HEK293 (cell line): ENCODE data around the gene ZC3H15.

ENCODE experiments used
- CTCF ChIA-PET: fragments of 350-600 bp; formaldehyde crosslinking; extraction: SDS; loops from one replicate; lab custom pipeline; 2021; ENCODE audit warnings: antibody characterized with exemption; lab: Yijun Ruan, JAX
- POLR2A ChIA-PET: fragments of 300-600 bp; formaldehyde crosslinking; extraction: SDS; loops from one replicate; lab custom pipeline; 2020; ENCODE audit warnings: antibody characterized with exemption, inconsistent platforms; lab: Yijun Ruan, JAX
- H3K27ac ChIP-seq: fragments of 200-500 bp; sonication (Bioruptor generic); 2 replicates; pipeline ENCODE4 v1.5.1; 2014; ENCODE audit warnings: low read depth, low read length, control low read depth, inconsistent platforms; ENCODE audit errors: extremely low read depth
- H3K36me3 ChIP-seq, 2 experiments: fragments of 200-500 bp in 1 of 2; sonication (Bioruptor generic) in 1 of 2; 1 replicate in 1 of 2; 2 replicates in 1 of 2; pipeline ENCODE4 v1.5.1; 2014 to 2017; ENCODE audit warnings: inconsistent platforms in 2 of 2, low read length in 2 of 2; ENCODE audit not compliant: control insufficient read depth in 2 of 2, insufficient read depth in 1 of 2
- H3K4me1 ChIP-seq: fragments of 200-500 bp; sonication (Bioruptor generic); 2 replicates; pipeline ENCODE4 v1.5.1; 2014; ENCODE audit warnings: mild to moderate bottlenecking, low read length, inconsistent platforms; ENCODE audit not compliant: control insufficient read depth, insufficient read depth
- H3K4me3 ChIP-seq: 2 replicates; pipeline ENCODE4 v1.5.1; 2011; ENCODE audit warnings: low read depth, mild to moderate bottlenecking, control low read depth, low read length, moderate library complexity
- H3K9me3 ChIP-seq: fragments of 200-500 bp; sonication (Bioruptor generic); 2 replicates; pipeline ENCODE4 v1.5.1; 2014; ENCODE audit warnings: low read depth, low read length, inconsistent platforms; ENCODE audit not compliant: control insufficient read depth, insufficient read depth
- IKZF3 ChIP-seq: fragments of 450-650 bp; IDR thresholded peaks from 2 replicates; pipeline ENCODE4 v1.5.0; 2018; ENCODE audit warnings: missing biosample characterization, mild to moderate bottlenecking, missing genetic modification characterization, moderate library complexity
- SALL2 ChIP-seq: fragments of 450-650 bp; formaldehyde crosslinking; IDR thresholded peaks from 2 replicates; pipeline ENCODE4 v1.5.0; 2017; ENCODE audit warnings: missing biosample characterization, mild to moderate bottlenecking, missing genetic modification characterization, borderline replicate concordance
- ZFHX2 ChIP-seq: fragments of 450-650 bp; formaldehyde crosslinking; conservative IDR thresholded peaks from 2 replicates; pipeline ENCODE4 v1.5.1; 2016; ENCODE audit warnings: missing biosample characterization, missing genetic modification characterization
- ZNF10 ChIP-seq: fragments of 450-650 bp; formaldehyde crosslinking; IDR thresholded peaks from 2 replicates; pipeline ENCODE4 v1.5.1; 2017; ENCODE audit warnings: missing biosample characterization, missing genetic modification characterization
- ZNF114 ChIP-seq: fragments of 450-650 bp; formaldehyde crosslinking; IDR thresholded peaks from 2 replicates; pipeline ENCODE4 v1.5.0; 2017; ENCODE audit warnings: missing biosample characterization, missing genetic modification characterization
- ZNF23 ChIP-seq: fragments of 450-650 bp; formaldehyde crosslinking; IDR thresholded peaks from 2 replicates; pipeline ENCODE4 v1.5.1; 2016; ENCODE audit warnings: missing biosample characterization, missing genetic modification characterization, borderline replicate concordance
- ZNF266 ChIP-seq: fragments of 450-650 bp; formaldehyde crosslinking; IDR thresholded peaks from 2 replicates; pipeline ENCODE4 v1.5.1; 2016; ENCODE audit warnings: missing biosample characterization, missing genetic modification characterization, low read depth
- ZNF280C ChIP-seq: fragments of 450-650 bp; formaldehyde crosslinking; IDR thresholded peaks from 2 replicates; pipeline ENCODE4 v1.5.1; 2016; ENCODE audit warnings: missing biosample characterization, missing genetic modification characterization
- ZNF302 ChIP-seq: fragments of 450-650 bp; formaldehyde crosslinking; IDR thresholded peaks from 2 replicates; pipeline ENCODE4 v1.5.1; 2016; ENCODE audit warnings: missing biosample characterization, missing genetic modification characterization, low read depth
- ZNF324 ChIP-seq: fragments of 450-650 bp; formaldehyde crosslinking; IDR thresholded peaks from 2 replicates; pipeline ENCODE4 v1.5.1; 2016; ENCODE audit warnings: missing biosample characterization, missing genetic modification characterization
- ZNF350 ChIP-seq: fragments of 450-650 bp; formaldehyde crosslinking; IDR thresholded peaks from 2 replicates; pipeline ENCODE4 v1.5.0; 2017; ENCODE audit warnings: missing biosample characterization, mild to moderate bottlenecking, missing genetic modification characterization
- ZNF362 ChIP-seq: fragments of 450-650 bp; formaldehyde crosslinking; IDR thresholded peaks from 2 replicates; pipeline ENCODE4 v1.5.1; 2016; ENCODE audit warnings: missing biosample characterization, missing genetic modification characterization
- ZNF404 ChIP-seq: fragments of 450-650 bp; formaldehyde crosslinking; IDR thresholded peaks from 2 replicates; pipeline ENCODE4 v1.5.1; 2017; ENCODE audit warnings: missing biosample characterization, missing genetic modification characterization
- ZNF580 ChIP-seq: fragments of 450-650 bp; formaldehyde crosslinking; IDR thresholded peaks from 2 replicates; pipeline ENCODE4 v1.5.1; 2016; ENCODE audit warnings: missing biosample characterization, missing genetic modification characterization
- ZNF600 ChIP-seq: fragments of 450-650 bp; formaldehyde crosslinking; IDR thresholded peaks from 2 replicates; pipeline ENCODE4 v1.5.1; 2016; ENCODE audit warnings: missing biosample characterization, missing genetic modification characterization
- ZNF776 ChIP-seq: fragments of 450-650 bp; formaldehyde crosslinking; IDR thresholded peaks from 2 replicates; pipeline ENCODE4 v1.5.0; 2017; ENCODE audit warnings: missing biosample characterization, missing genetic modification characterization, borderline replicate concordance
- ZSCAN30 ChIP-seq: fragments of 450-650 bp; IDR thresholded peaks from 2 replicates; pipeline ENCODE4 v1.5.1; 2018; ENCODE audit warnings: missing biosample characterization, mild to moderate bottlenecking, missing genetic modification characterization, moderate library complexity
- TF ChIP-seq, protein P1 (sequence below): fragments of 450-650 bp; formaldehyde crosslinking; IDR thresholded peaks from 2 replicates; pipeline ENCODE4 v1.5.1; 2016; ENCODE audit warnings: missing biosample characterization, missing genetic modification characterization
- TF ChIP-seq, protein P2 (sequence below): fragments of 450-650 bp; formaldehyde crosslinking; IDR thresholded peaks from 2 replicates; pipeline ENCODE4 v1.5.1; 2016; ENCODE audit warnings: missing biosample characterization, missing genetic modification characterization
- TF ChIP-seq, protein P3 (sequence below): fragments of 450-650 bp; formaldehyde crosslinking; IDR thresholded peaks from 2 replicates; pipeline ENCODE4 v1.5.1; 2016; ENCODE audit warnings: missing biosample characterization, missing genetic modification characterization

Gene ZC3H15

GRCh38 chr2:186443851-186444250 is 42.2 kb upstream of the ZC3H15 start:
- Histone ChIP-seq H3K27ac (no peak overlapping the region), H3K4me3 (no peak overlapping the region), H3K4me1 (no peaks in the 10 kb centered on the region), H3K36me3 (no peaks in the 10 kb centered on the region), H3K9me3 (no peaks in the 10 kb centered on the region)
- ChIA-PET CTCF (no interaction called here), POLR2A (no interaction called here)
- TF ChIP-seq, protein P1, sequence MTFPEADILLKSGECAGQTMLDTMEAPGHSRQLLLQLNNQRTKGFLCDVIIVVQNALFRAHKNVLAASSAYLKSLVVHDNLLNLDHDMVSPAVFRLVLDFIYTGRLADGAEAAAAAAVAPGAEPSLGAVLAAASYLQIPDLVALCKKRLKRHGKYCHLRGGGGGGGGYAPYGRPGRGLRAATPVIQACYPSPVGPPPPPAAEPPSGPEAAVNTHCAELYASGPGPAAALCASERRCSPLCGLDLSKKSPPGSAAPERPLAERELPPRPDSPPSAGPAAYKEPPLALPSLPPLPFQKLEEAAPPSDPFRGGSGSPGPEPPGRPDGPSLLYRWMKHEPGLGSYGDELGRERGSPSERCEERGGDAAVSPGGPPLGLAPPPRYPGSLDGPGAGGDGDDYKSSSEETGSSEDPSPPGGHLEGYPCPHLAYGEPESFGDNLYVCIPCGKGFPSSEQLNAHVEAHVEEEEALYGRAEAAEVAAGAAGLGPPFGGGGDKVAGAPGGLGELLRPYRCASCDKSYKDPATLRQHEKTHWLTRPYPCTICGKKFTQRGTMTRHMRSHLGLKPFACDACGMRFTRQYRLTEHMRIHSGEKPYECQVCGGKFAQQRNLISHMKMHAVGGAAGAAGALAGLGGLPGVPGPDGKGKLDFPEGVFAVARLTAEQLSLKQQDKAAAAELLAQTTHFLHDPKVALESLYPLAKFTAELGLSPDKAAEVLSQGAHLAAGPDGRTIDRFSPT (tag by site-specific recombination): no peak
- TF ChIP-seq IKZF3 (no peak), ZNF10 (tag by site-specific recombination) (no peak), ZNF302 (tag by site-specific recombination) (no peak), ZFHX2 (no peak), ZNF114 (tag by site-specific recombination) (no peak), SALL2 (no peak), ZNF362 (tag by site-specific recombination) (no peak), ZNF350 (tag by site-specific recombination) (no peak), ZNF280C (tag by site-specific recombination) (no peak), ZSCAN30 (tag by site-specific recombination) (no peak), ZNF404 (tag by site-specific recombination) (no peak), ZNF600 (no peak), ZNF266 (no peak), ZNF23 (no peak), ZNF324 (tag by site-specific recombination) (no peak), ZNF776 (tag by site-specific recombination) (no peak), ZNF580 (tag by site-specific recombination) (no peak)
- TF ChIP-seq, protein P2, sequence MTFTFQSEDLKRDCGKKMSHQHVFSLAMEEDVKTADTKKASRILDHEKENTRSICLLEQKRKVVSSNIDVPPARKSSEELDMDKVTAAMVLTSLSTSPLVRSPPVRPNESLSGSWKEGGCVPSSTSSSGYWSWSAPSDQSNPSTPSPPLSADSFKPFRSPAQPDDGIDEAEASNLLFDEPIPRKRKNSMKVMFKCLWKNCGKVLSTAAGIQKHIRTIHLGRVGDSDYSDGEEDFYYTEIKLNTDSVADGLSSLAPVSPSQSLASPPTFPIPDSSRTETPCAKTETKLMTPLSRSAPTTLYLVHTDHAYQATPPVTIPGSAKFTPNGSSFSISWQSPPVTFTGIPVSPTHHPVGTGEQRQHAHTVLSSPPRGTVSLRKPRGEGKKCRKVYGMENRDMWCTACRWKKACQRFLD (tag by site-specific recombination): no peak
- TF ChIP-seq, protein P3, sequence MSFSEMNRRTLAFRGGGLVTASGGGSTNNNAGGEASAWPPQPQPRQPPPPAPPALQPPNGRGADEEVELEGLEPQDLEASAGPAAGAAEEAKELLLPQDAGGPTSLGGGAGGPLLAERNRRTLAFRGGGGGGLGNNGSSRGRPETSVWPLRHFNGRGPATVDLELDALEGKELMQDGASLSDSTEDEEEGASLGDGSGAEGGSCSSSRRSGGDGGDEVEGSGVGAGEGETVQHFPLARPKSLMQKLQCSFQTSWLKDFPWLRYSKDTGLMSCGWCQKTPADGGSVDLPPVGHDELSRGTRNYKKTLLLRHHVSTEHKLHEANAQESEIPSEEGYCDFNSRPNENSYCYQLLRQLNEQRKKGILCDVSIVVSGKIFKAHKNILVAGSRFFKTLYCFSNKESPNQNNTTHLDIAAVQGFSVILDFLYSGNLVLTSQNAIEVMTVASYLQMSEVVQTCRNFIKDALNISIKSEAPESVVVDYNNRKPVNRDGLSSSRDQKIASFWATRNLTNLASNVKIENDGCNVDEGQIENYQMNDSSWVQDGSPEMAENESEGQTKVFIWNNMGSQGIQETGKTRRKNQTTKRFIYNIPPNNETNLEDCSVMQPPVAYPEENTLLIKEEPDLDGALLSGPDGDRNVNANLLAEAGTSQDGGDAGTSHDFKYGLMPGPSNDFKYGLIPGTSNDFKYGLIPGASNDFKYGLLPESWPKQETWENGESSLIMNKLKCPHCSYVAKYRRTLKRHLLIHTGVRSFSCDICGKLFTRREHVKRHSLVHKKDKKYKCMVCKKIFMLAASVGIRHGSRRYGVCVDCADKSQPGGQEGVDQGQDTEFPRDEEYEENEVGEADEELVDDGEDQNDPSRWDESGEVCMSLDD (tag by site-specific recombination): no peak
